GM18507 (cell line): Measurements from ENCODE around the gene SNX33.
"Not testable (repeated sequence)": the region's sequence is repeated elsewhere in the genome, so short reads cannot be mapped to it uniquely, and the experiment has no call there.

Experiments
- DNase-seq: peaks from one replicate; pipeline ENCODE4 v3.0.0; 2011; ENCODE audit warnings: low read depth; ENCODE audit not compliant: insufficient read length; ENCODE audit errors: extremely low spot score
- FAIRE-seq: peaks from 2 replicates; lab custom pipeline; 2011; peaks lifted over from hg19 to GRCh38; lab: Jason Lieb, UNC

Gene SNX33

DNA sequence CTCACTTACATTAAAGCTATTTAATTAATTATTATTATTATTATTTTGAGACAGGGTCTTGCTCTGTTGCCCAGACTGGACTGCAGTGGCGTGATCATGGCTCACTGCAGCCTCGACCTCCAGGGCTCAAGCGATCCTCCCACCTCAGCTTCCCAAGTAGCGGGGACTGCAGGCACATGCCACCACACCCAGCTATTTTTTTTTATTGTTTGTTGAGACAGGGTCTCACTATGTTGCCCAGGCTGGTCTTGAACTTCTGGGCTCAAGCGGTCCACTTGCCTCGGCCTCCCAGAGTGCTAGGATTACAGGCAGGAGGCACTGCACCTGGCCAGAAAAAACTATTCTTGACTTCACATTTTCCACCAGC lies 30.6 kb downstream of the SNX33 start:
- DNase-seq, FAIRE-seq: not testable (repeated sequence)

DNA sequence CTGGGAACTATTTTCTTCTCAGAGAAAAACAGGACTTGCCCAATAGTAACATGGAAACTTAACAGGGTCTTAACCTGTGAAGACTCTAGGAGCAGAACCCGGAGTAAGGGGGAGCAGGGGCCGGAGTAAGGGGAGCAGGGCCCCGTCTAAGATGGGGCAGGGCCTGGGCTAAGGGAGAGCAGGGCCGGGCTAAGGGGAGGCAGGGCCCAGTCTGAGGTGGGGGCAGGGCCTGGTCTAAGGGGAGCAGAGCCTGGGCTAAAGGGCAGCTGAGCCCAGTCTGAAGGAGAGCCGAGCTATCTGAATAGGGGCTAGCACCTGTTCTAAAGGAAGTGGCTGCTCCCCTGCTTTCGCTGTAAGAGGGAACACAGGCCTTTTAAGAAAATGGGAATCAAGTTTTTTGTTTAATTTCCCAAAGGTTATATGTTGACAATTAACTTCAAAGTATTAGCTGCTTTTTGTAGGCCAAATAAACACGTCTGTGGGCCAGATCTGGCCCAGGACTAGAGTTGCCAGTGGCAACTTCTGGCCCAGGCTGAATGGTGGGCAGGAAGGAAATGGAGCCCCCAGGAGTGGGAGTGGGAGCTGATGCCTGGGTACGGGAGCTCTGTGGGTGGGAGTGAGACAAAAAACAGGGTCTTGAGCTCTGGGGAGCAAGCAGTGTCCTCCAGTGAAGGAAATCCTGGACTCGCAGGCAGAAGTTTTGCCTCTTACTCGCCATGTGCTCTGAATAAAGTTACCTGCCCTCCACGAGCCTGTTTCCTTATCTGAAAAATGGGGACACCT lies 32.5 kb downstream of the SNX33 start:
- FAIRE-seq: no peak
- no peak for DNase-seq

DNA sequence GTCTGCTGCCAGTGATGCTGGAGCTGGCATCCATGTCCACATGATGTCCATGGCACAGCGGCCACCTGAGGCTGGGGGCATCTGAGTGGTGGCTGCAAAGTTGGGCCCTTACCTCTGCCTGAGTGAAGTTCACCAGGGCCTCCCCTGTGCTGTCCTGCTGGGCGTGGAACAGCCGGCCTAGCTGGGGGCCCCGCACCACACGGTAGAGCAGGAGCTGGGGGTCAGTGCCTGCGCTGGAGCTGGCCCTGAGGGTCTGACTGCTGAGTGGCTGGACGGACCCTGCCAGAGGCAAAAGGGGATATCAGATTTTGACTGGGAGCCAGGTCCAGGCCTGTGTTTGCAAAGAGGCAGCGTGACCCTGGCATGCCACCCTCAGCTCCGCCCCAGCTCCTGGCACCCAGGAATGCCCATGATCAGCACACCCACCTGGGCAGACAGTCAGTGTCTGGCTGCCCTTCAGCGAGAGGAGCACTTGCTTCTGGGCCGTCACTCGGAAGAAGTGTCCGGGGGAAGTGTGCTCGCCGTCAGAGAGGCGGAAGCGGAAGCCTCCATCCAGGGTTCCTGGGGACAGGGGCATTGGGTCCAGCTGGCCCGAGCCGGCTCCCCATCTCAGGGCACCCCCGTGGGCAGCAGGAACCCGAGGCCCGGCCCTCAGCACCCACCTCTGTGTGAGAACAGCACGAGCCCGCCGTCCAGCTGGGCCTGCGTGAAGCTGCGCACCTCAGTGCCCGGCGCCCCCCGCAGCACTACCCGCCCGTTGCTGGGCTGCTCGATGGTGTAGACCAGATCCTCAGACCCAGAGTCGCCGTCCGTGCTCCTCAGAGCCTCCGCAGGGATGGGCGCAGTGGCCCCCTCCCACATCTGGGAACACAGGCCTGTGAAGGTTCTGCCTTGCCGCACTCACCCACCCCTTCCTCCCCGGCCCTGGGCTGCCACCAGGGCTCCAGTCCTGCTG lies 34.7 kb downstream of the SNX33 start:
- DNase-seq (no peak), FAIRE-seq (no peak)

DNA sequence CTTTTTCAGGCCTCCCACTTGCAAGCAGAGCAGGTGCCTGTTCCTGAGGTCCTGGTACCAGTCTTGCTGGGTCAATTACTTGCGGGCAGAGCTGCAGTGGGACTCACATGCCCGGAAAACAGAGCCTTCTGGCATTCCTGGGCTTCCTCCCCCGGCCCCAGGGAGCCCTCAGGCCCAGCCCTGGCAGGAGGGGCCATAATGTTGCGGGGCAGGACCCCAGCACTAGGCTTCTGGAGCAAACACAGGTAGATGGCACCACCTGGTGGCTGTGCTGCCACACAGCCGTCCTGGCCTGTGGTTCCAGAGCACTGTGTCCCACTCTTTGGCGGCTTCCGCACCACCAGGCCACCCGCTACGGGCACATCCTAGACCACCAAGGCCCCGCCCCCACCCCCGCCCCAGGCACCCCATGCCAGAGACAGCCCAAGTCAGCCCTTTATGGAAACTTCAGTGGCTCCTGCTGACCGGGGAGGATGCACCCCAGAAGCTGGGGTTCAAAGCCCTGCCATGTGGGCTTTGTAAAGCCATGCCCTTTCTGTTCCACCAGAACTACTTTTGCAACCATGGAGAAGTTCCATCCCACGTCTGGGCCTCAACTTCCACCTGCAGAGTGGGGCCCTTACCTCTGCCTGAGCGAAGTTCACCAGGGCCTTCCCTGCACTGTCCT lies 36.1 kb downstream of the SNX33 start:
- FAIRE-seq (peak; percentile 77), DNase-seq (peak; percentile 65)

DNA sequence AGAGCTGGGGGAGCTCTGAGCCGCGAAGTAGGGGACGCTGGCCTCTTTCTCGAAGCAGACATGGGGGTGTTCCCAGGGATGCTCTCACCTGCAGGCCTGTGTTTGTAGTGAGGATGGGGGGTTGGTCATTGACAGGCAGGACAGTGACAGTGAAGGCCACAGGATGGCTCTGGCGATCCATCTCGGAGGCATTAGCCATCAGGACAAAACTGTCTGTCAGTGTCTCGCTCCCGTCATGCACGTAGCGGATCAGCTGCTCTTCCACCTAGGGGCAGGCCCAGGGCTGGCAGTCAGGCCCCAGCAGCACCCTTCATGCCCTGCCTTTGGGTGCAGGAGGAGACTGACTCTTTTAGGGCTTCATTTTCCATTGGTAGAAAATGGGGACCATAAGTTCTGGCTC lies 36.9 kb downstream of the SNX33 start:
- FAIRE-seq (no peak), DNase-seq (no peak)

DNA sequence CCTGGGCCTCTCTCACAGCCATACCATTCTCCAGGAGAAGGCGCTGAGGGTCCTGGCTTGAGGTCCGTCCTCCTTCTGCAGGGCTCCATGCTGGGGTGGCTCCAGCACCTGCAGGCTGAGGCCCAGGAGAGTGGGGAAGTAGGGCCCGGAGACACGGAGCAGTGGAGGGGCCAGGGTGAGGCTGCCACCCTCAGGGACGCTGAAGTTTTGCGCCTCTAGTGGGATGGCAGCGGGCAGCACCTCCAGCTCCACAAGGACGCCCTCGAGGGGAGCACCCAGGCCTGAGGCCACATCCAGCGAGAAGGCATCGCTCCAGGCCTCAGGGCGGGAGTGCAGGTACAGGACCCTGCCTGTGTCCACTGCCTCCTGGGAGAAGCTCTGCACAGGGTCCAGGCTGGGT lies 37.5 kb downstream of the SNX33 start:
- FAIRE-seq (no peak), DNase-seq (no peak)

DNA sequence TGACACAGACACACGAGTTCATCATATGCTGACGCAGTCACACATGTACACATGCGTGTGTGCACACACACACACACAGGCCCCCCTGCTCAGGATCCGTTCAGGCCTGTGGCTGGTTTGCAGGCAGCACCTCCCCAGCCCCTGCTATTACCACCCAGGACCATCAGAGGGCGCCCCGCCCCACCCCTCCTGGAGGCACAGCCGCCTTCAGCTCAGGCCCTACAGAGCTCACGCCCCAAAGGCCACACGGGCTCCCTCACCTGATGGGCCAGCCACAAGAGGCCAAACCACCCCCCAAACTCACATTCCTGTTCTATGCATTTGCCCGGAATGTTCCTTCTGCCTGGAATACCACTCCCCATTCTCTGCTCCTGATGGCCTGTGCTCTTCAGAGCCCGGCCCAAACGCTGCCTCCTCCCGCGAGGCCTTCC lies 38.5 kb downstream of the SNX33 start:
- DNase-seq (peak; percentile 49), FAIRE-seq (peak; percentile 90)

DNA sequence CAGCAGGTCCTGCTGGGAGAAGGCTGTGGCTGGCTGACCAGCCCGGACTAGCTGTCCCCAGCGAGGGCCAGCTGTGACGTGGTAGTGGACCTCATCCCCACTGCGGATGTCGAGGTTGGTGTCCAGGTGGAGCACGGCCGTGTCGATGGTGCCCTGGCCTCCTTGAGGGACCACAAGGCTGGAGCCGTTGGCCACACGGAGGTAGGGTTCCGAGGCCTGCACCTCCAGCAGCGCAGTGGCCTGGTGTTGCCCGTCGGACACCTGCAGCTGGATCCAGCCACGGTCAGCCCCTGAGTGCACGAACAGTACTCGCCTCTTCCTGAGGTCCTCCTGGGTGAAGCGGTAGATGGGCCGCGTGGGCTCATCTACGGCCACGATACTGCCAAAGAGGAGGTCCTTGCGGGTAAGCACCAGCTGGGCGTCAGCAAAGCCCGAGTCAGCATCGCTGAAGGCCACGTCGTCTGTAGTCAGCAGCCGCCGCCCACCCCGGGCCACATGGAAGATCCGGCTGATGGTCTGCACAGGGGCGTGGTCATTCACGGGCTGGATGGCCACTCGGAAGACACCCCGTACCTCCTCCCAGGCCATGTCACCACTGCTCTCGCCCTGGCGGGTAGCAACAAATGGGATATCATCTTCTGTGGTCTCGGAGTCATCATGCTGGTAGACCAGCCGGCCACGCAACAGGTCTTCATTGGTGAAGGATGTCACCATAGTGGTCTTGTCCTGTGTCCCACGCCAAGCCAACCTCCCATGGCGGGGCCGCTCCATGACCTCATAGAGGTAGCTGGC lies 40.0 kb downstream of the SNX33 start:
- FAIRE-seq: no peak

DNA sequence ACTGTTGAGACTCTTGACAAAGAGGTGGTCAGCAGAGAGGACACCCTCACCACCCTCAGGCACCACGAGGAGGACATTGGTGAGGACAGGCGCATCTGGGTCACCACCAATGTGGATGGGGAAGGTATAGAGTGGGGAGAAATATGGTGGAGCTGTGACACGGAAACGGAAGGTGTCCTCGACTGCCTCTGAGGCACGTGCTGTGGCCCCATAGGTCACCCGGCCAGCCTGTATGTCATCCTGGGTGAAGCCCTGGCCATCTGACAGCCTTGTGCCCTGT lies 40.5 kb downstream of the SNX33 start:
- DNase-seq (no peak), FAIRE-seq (no peak)

More for the DNA sequence above, 40.0 kb downstream of the SNX33 start:
- no peak for DNase-seq

DNA sequence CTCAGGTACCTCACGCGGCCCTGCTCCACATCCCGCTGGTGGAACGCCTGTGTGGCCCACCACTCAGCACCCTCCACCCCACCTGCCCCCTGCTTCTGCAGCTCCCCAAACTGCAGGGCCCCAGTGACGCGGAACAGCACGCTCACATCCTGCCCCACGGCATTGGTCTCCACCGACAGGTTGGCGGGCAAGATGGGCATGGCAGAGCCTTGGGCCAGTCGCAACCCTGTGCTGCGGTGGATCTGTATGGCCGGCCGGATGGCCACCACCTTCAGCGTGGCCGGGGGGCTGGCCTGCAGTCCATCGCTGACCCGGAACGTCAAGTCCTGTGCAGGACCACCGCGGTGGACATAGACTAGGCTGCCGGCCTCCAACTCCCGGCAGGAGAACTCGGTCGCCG lies 41.1 kb downstream of the SNX33 start:
- DNase-seq (no peak), FAIRE-seq (no peak)

DNA sequence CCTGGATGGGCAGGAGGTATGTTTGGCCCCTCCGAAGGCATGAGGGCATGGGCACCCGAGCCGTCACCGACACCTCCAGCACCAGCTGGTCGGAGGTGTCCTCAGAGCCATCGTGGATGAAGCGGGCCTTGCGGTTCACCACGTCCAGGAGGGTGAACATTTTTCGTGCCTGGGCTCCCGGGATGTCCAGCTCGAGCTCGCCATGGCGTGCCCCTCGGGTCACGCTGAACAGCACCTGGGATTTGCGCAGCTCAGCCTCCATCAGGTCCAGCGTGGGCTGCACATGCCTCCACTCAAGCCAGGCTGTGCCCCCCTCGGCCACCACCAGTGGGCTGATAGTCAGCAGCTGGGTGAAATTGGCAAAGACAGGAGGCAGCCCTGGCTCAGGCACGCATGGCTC lies 41.7 kb downstream of the SNX33 start:
- FAIRE-seq, DNase-seq: not testable (repeated sequence)

DNA sequence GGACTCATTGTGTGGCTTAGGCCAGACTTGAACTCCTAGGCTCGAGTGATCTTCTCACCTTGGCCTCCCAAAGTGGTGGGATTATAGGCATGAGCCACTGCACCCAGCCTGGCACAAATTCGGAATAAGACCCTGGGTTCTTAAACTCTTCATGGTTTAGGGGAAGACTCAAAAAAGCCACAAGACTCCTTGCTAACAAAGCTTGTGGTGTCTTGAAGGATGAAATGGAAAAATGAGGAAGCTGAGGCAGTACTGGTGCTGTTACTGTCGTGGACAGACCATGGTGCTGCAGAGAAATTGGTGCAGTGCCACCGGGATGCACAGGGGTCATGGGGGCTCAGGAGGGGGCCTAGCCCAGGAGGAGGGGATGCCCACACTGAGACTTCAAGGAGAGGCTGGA lies 44.6 kb downstream of the SNX33 start:
- not testable (repeated sequence) for DNase-seq, FAIRE-seq

DNA sequence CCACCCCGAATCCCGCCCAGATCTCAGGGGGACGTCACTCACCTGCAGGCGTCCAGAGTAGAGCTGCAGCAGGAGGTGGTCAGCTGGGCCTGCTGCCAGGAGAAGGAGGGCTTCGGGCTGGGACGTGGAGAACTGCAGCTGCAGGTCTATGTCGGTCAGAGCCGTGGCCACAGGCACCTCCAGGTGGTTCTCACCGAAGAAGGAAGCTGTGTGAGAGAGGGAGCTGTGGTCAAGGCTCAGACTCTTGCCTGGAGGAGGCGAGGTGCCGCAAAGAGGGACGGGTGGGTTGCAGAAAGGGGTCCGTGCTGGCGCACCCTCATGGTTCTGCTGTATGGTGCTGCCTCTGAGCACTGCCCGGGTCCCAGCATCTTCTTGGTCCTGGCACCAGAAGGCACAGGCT lies 45.3 kb downstream of the SNX33 start:
- not testable (repeated sequence) for DNase-seq, FAIRE-seq

DNA sequence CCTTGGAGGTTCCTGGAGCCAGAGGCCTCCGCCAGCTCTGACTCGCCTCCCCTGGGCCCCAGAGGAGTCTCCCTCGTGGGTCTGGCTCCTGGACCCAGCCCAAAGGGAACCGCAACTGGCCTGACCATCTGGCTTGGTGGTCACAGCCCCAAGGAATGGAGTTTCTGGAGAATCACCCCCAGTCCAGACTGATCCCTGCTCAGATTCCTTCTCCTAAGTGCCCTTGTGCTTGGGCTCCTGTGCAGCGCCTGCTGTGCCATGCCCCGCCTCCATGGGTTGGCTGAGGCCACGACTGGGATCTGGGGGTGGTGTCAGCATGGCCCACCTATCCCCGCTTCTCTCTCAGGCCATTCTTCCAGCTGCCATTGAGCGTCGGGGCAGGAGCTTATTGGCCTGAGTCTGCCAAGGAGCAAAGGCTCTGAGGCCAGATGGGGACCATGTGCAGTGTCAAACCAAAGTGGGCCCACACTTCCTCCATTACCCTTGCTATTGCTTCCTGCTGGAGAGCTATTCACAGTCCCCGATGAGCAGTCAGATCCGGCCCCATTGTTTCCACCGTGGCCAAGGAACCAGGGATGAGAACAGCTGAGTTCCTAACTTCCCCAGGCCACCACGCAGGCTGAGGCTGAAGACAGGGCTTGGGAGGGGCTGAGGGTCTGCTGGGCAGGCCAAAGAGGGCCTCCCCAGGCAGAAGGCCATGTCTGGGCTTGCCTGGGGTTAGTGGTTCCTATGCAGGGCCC lies 46.0 kb downstream of the SNX33 start:
- FAIRE-seq: no peak
- no peak for DNase-seq

DNA sequence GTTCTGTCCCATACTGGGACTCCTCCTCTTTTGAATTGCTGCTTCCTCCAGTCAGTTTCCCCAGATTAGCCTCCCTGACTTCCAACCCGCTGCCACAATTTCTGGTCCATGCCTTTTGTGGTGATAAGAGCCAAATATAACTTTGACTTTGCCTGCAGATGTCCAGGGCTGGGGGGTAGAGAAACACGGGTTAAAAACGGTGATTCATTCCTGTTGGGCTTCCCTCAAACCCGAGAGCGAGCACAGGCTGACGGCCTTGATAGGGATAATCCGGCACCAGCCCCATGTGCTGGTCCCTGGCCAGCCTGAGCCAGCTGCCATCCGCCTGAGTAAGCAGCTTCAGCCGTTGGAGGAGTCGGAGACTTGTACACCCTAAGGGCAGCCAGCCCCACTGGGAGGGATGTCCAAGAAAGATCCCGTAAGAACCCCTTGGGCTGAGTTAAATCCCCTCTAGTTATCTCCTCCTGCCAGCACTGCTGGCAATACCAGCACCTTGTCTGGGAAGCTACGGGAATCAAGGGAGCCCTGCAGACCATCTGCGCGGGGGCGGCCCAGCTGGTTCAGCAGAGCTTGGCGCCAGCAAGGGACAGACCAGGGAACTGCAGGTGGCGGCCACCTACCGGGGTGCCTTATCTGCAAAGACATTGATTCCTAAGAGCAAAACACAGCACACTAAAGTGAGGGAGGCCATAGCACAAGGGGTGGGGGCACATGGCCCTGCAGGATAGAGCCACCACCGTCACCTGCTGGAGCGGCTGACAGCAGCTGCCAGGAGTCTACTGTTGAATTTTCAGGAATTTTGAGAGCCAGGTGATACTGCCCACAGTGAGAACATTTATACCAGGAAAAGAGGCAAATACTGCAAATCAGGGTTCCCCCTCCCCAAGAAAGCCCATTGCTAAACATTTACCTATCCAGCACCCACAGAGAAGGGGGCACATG lies 46.8 kb downstream of the SNX33 start:
- no peak for DNase-seq
- no peak for FAIRE-seq

DNA sequence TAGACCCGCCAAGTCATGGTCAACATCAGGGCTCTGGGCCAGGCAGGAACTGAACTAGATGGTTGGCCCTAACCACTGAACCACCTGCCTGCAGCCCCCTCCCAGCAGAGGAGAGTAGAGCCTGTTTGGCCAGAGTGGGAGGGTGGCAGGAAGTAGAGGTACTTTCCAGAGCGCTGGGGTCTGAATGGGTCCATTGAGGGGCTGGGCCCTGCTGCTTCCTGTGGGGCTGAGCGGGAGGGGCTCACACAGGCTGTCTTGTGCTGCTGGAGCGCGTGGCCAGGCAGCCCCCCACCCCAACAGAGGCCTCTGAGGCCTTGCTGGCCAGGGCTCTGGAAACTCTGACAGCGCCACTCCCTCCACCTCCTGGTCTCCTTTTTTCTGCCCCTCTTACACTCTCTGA lies 47.5 kb downstream of the SNX33 start:
- FAIRE-seq (peak; percentile 53), DNase-seq (no peak)

DNA sequence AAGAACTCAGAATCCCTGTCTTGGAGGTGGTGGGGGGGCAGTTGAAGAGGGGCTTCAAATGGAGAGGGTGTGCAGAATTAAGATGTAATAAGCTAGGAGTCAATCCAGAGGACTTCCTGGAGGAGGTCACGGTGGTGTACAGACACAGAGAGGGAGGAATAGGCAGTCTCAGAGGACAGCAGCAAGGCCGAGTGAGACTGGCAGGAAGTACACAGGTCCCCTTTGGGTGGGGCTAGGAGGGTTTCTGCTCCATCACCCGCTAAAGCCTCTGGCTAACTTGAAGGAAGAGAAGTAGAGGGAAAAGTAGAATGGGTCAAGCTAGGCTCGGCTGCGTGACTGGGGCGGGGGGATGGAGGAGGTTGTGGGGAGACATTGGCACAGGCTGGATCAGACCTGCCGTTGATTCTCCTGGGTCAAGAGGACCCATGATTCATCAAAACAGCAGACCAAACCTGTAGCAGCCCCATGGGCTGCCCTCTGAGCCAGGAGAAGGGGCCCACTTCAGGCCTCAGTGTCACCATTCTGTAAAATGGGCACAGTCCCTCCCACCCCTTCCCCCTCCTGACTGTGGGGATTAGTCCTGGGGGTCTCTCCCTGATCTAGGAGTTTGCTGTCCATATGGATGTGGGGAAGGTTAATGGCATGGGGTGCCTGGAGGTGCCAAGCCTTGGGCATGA lies 48.1 kb downstream of the SNX33 start:
- DNase-seq (no peak), FAIRE-seq (no peak)
